ENCODE results near the gene PRR5.

GRCh38 chr22:44738347-44738715 lies 36.3 kb downstream of the PRR5 start:
- no peak for TF ChIP-seq POLR2A (IDR thresholded peaks at IDR 0.05)
- TF ChIP-seq CTCF (IDR thresholded peaks at IDR 0.05 in 8 of 11, conservative IDR thresholded peaks at IDR 0.05 in 3 of 11) = no peak
- no peak for TF ChIP-seq POLR2AphosphoS5 (IDR thresholded peaks at IDR 0.05)
